Uterus (tissue), 4 donors: ENCODE results near the gene CCDC50. TPM values are rescaled to one million over a fixed set of nuclear protein-coding genes. Genes with fewer than 3 reads are reported as not detected.

Experiments
- DNase-seq, 2 donors: peaks; one replicate each; pipeline ENCODE4 v3.0.0-alpha.2; 2019 to 2020
- H3K27ac ChIP-seq, 2 donors: fragments of 200-600 bp; sonication (generic); 1 replicate in 1 of 2; 2 replicates in 1 of 2; pipeline ENCODE4 v1.5.1; 2016 to 2018
- H3K27me3 ChIP-seq, 2 donors: fragments of 200-600 bp; sonication (generic); one replicate each; pipeline ENCODE4 v1.5.1; 2018 to 2019; ENCODE audit warnings: control low read depth in 1 of 2
- H3K36me3 ChIP-seq, 2 donors: fragments of 200-600 bp; sonication (generic); one replicate each; pipeline ENCODE4 v1.5.1; 2019; ENCODE audit warnings: control low read depth in 1 of 2
- H3K4me1 ChIP-seq, 2 donors: fragments of 200-600 bp; sonication (generic); one replicate each; pipeline ENCODE4 v1.5.1; 2018 to 2019; ENCODE audit warnings: control low read depth in 1 of 2
- H3K4me3 ChIP-seq, 2 donors: fragments of 200-600 bp; sonication (generic); 1 replicate in 1 of 2; 2 replicates in 1 of 2; pipeline ENCODE4 v1.5.1; 2018 to 2019; ENCODE audit warnings: mild to moderate bottlenecking in 1 of 2
- H3K9me3 ChIP-seq, 2 donors: fragments of 200-600 bp; sonication (generic); one replicate each; pipeline ENCODE4 v1.5.1; 2019; ENCODE audit warnings: control low read depth in 1 of 2
- CTCF ChIP-seq, 4 experiments: fragments of 200-600 bp in 2 of 4; fragments of 450-650 bp in 2 of 4; sonication (generic) in 2 of 4; IDR thresholded peaks; one replicate each; pipeline ENCODE4 v1.5.1; 2016 to 2019; ENCODE audit warnings: antibody characterized with exemption in 4 of 4, mild to moderate bottlenecking in 2 of 4, moderate library complexity in 1 of 4
- POLR2A ChIP-seq, 2 donors: fragments of 450-650 bp; IDR thresholded peaks; one replicate each; pipeline ENCODE4 v1.6.1; 2016; ENCODE audit warnings: antibody characterized with exemption in 2 of 2, mild to moderate bottlenecking in 1 of 2, moderate library complexity in 1 of 2
- intact Hi-C: fragments of 100-400 bp; cut with DNase I; formaldehyde crosslinking; loops from one replicate; pipeline ENCODE4 v1.15.1; 2023; ENCODE audit warnings: low total_unique reads
- total RNA-seq, 4 donors: library from RNA; depleted of rRNA in 3 of 4; stranded (reverse); fragments of >200 nt in 3 of 4; gene quantifications; one replicate each; pipeline versions ENCODE4 v1.1.0 to v1.2.4, GENCODE V29; 2014 to 2023
- donor health status: DM: yes; HTN: yes; CAD: no.

The CCDC50 gene
- total RNA-seq, 4 donors from 2014 or later = 68.4 to 342 (median 96.1) TPM

GRCh38 chr3:191343913-191344312, 14.7 kb downstream of the CCDC50 start:
- H3K4me1 ChIP-seq = peaks cover 0 to 7% of the 10 kb centered on the region in 2 donors
- H3K4me3 ChIP-seq = no peak overlapping the region
- H3K36me3 ChIP-seq = no peaks in the 10 kb centered on the region
- DNase-seq = no peak
- no peaks in the 10 kb centered on the region for H3K9me3 ChIP-seq
- TF ChIP-seq CTCF (IDR thresholded peaks at IDR 0.05) = no peak
- no peak for TF ChIP-seq POLR2A (IDR thresholded peaks at IDR 0.05)
- H3K27me3 ChIP-seq = no peaks in the 10 kb centered on the region
- no peak overlapping the region for H3K27ac ChIP-seq
- intact Hi-C loops = no loop called here

GRCh38 chr3:191345334-191345733, 16.1 kb downstream of the CCDC50 start:
- Histone ChIP-seq H3K4me1 (no peaks in the 10 kb centered on the region), H3K27ac (no peak overlapping the region), H3K4me3 (no peak overlapping the region), H3K9me3 (no peaks in the 10 kb centered on the region), H3K36me3 (no peaks in the 10 kb centered on the region), H3K27me3 (no peaks in the 10 kb centered on the region)
- intact Hi-C loops = no loop called here
- TF ChIP-seq CTCF (IDR thresholded peaks at IDR 0.05) (no peak), POLR2A (IDR thresholded peaks at IDR 0.05) (no peak)
- DNase-seq = no peak

GRCh38 chr3:191347228-191347627, 18.0 kb downstream of the CCDC50 start:
- no peak for DNase-seq
- intact Hi-C loops = no loop called here
- Histone ChIP-seq H3K27ac (no peak overlapping the region), H3K4me3 (no peak overlapping the region), H3K9me3 (no peaks in the 10 kb centered on the region), H3K27me3 (no peaks in the 10 kb centered on the region), H3K36me3 (no peaks in the 10 kb centered on the region), H3K4me1 (peaks cover 0 to under 1% of the 10 kb centered on the region in 2 donors)
- no peak for TF ChIP-seq POLR2A (IDR thresholded peaks at IDR 0.05)
- no peak for TF ChIP-seq CTCF (IDR thresholded peaks at IDR 0.05)

- no peak for TF ChIP-seq CTCF (IDR thresholded peaks at IDR 0.05)
- no peak for TF ChIP-seq POLR2A (IDR thresholded peaks at IDR 0.05)
- H3K4me3 ChIP-seq = no peak overlapping the region
- no peaks in the 10 kb centered on the region for H3K9me3 ChIP-seq
- H3K27me3 ChIP-seq = no peaks in the 10 kb centered on the region
- no peaks in the 10 kb centered on the region for H3K36me3 ChIP-seq
- H3K27ac ChIP-seq = no peak overlapping the region
- peaks cover 0 to 7% of the 10 kb centered on the region in 2 donors for H3K4me1 ChIP-seq
- no peak for DNase-seq
- intact Hi-C loops = no loop called here
Measured at GRCh38 chr3:191348098-191348497, 18.9 kb downstream of the CCDC50 start.

GRCh38 chr3:191350396-191351090, 21.3 kb downstream of the CCDC50 start:
- intact Hi-C loops = no loop called here
- Histone ChIP-seq H3K27ac (peak overlapping the region; percentile 54 to 74), H3K4me3 (peak overlapping the region in 1 of 2 donors; percentile 7), H3K9me3 (no peaks in the 10 kb centered on the region), H3K36me3 (no peaks in the 10 kb centered on the region), H3K27me3 (no peaks in the 10 kb centered on the region), H3K4me1 (peaks cover 0 to 7% of the 10 kb centered on the region in 2 donors)
- no peak for TF ChIP-seq POLR2A (IDR thresholded peaks at IDR 0.05)
- TF ChIP-seq CTCF (IDR thresholded peaks at IDR 0.05) = no peak
- no peak for DNase-seq
